Neutrophil (primary cell): Measurements from ENCODE around the gene LRRC4C.

Experiments
- H3K27ac ChIP-seq: fragments of 200-600 bp; sonication (generic); 2 replicates; pipeline ENCODE4 v1.5.1; 2016; ENCODE audit warnings: mild to moderate bottlenecking, moderate library complexity
- H3K27me3 ChIP-seq: fragments of 200-600 bp; sonication (generic); 2 replicates; pipeline ENCODE4 v1.6.0; 2016; ENCODE audit warnings: mild to moderate bottlenecking
- H3K36me3 ChIP-seq: fragments of 200-600 bp; sonication (generic); 2 replicates; pipeline ENCODE4 v1.5.1; 2017
- H3K4me1 ChIP-seq, 2 experiments: fragments of 200-600 bp in 1 of 2; sonication (generic) in 1 of 2; 1 replicate in 1 of 2; 2 replicates in 1 of 2; pipeline versions ENCODE4 v1.5.1 to v1.6.1; 2013 to 2016; ENCODE audit warnings: low read depth in 1 of 2, low read length in 1 of 2, mild to moderate bottlenecking in 1 of 2, moderate library complexity in 1 of 2; ENCODE audit not compliant: control insufficient read depth in 1 of 2, insufficient read depth in 1 of 2
- H3K4me3 ChIP-seq, 2 experiments: fragments of 200-600 bp in 1 of 2; sonication (generic) in 1 of 2; 1 replicate in 1 of 2; 2 replicates in 1 of 2; pipeline ENCODE4 v1.5.1; 2013 to 2016; ENCODE audit warnings: low read depth in 1 of 2, low read length in 1 of 2, mild to moderate bottlenecking in 1 of 2, moderate library complexity in 1 of 2
- H3K9me3 ChIP-seq: fragments of 200-600 bp; sonication (generic); 2 replicates; pipeline ENCODE4 v1.5.1; 2016
- CTCF ChIP-seq: fragments of 200-600 bp; sonication (generic); IDR thresholded peaks from 2 replicates; pipeline ENCODE4 v1.5.1; 2016; ENCODE audit warnings: antibody characterized with exemption

LRRC4C gene

GRCh38 chr11:40517122-40517521 is 942.3 kb downstream of the LRRC4C start:
- Histone ChIP-seq H3K4me1 (no peaks in the 10 kb centered on the region), H3K36me3 (no peaks in the 10 kb centered on the region), H3K9me3 (no peaks in the 10 kb centered on the region), H3K27me3 (no peaks in the 10 kb centered on the region), H3K27ac (no peak overlapping the region), H3K4me3 (no peak overlapping the region)
- TF ChIP-seq CTCF, result no peak

- no peak overlapping the region for H3K4me3 ChIP-seq
- no peaks in the 10 kb centered on the region for H3K27me3 ChIP-seq
- no peaks in the 10 kb centered on the region for H3K36me3 ChIP-seq
- H3K4me1 ChIP-seq, result no peaks in the 10 kb centered on the region
- no peaks in the 10 kb centered on the region for H3K9me3 ChIP-seq
- no peak for TF ChIP-seq CTCF
- no peak overlapping the region for H3K27ac ChIP-seq
Measured at GRCh38 chr11:40514124-40514523, 945.3 kb downstream of the LRRC4C start.

GRCh38 chr11:40513281-40513680 is 946.2 kb downstream of the LRRC4C start:
- Histone ChIP-seq H3K9me3 (no peaks in the 10 kb centered on the region), H3K27ac (no peak overlapping the region), H3K4me1 (no peaks in the 10 kb centered on the region), H3K36me3 (no peaks in the 10 kb centered on the region), H3K27me3 (no peaks in the 10 kb centered on the region), H3K4me3 (no peak overlapping the region)
- no peak for TF ChIP-seq CTCF

GRCh38 chr11:40508303-40508702 is 951.1 kb downstream of the LRRC4C start:
- H3K9me3 ChIP-seq, result no peaks in the 10 kb centered on the region
- H3K4me3 ChIP-seq, result no peak overlapping the region
- H3K4me1 ChIP-seq, result no peaks in the 10 kb centered on the region
- H3K27me3 ChIP-seq, result no peaks in the 10 kb centered on the region
- H3K36me3 ChIP-seq, result no peaks in the 10 kb centered on the region
- H3K27ac ChIP-seq, result no peak overlapping the region
- no peak for TF ChIP-seq CTCF

- Histone ChIP-seq H3K27me3 (no peaks in the 10 kb centered on the region), H3K27ac (no peak overlapping the region), H3K4me3 (no peak overlapping the region), H3K9me3 (no peaks in the 10 kb centered on the region), H3K36me3 (no peaks in the 10 kb centered on the region), H3K4me1 (no peaks in the 10 kb centered on the region)
- no peak for TF ChIP-seq CTCF
Measured at GRCh38 chr11:40506226-40506625, 953.2 kb downstream of the LRRC4C start.

- no peaks in the 10 kb centered on the region for H3K4me1 ChIP-seq
- no peaks in the 10 kb centered on the region for H3K36me3 ChIP-seq
- no peaks in the 10 kb centered on the region for H3K9me3 ChIP-seq
- no peaks in the 10 kb centered on the region for H3K27me3 ChIP-seq
- H3K27ac ChIP-seq, result no peak overlapping the region
- no peak for TF ChIP-seq CTCF
- no peak overlapping the region for H3K4me3 ChIP-seq
Measured at GRCh38 chr11:40491341-40491740, 968.1 kb downstream of the LRRC4C start.
